K562 (cell line): Measurements from ENCODE around the gene GORASP1. TPM values are rescaled to one million over a fixed set of nuclear protein-coding genes. Genes with fewer than 3 reads are reported as not detected.

Experiments
- KDM5B ChIP-seq: fragments of 200-600 bp; sonication (generic); IDR thresholded peaks from 2 replicates; pipeline ENCODE4 v1.6.1; 2012; ENCODE audit warnings: low read depth, mild to moderate bottlenecking, moderate library complexity, low read length, control low read depth, inconsistent platforms; ENCODE audit not compliant: insufficient replicate concordance
- L3MBTL2 ChIP-seq: fragments of 450-650 bp; IDR thresholded peaks from 2 replicates; pipeline ENCODE4 v1.6.1; 2016; ENCODE audit warnings: mild to moderate bottlenecking, moderate library complexity
- ZEB2 ChIP-seq: fragments of 450-650 bp; IDR thresholded peaks from 2 replicates; pipeline ENCODE4 v1.6.1; 2016
- ZNF589 ChIP-seq: fragments of 200-800 bp; sonication (Bioruptor generic); IDR thresholded peaks from 2 replicates; pipeline ENCODE4 v1.6.1; 2016; ENCODE audit warnings: low read depth, missing genetic modification characterization, missing compliant biosample characterization
- ZNF79 ChIP-seq: fragments of 250-450 bp; sonication (Bioruptor Pico); IDR thresholded peaks from 2 replicates; pipeline ENCODE4 v1.4.0; 2020; ENCODE audit warnings: low read depth, mild to moderate bottlenecking, moderate library complexity
- polyA plus RNA-seq, 8 experiments: library from polyadenylated mRNA; depleted of rRNA in 4 of 8; stranded (reverse) in 5 of 8; unstranded in 3 of 8; fragments of >200 nt; fragmentation: Nextera tagmentation in 2 of 8; fragmentation: Illumina TruSeq in 1 of 8; extraction: Ambion mirVana in 2 of 8; extraction: Trizol in 1 of 8; gene quantifications; 2 replicates each; pipeline versions ENCODE4 v1.2.1 to v1.2.3, GENCODE V29; 2011 to 2014; ENCODE audit warnings: inconsistent platforms in 1 of 8, missing spikeins in 1 of 8
- total RNA-seq, 7 experiments: library from RNA; depleted of rRNA in 6 of 7; stranded (reverse); fragments of >200 nt in 6 of 7; fragmentation: Illumina TruSeq in 2 of 7; extraction: Trizol in 2 of 7; gene quantifications; 2 replicates each; pipeline versions ENCODE4 v1.2.1 to v1.2.3, GENCODE V29; 2011 to 2021; ENCODE audit warnings: low replicate concordance in 1 of 7
- TF ChIP-seq, protein P1 (sequence below): sonication (generic); formaldehyde crosslinking; IDR thresholded peaks from 2 replicates; pipeline ENCODE4 v1.8.0; 2023; ENCODE audit warnings: mild to moderate bottlenecking, missing genetic modification reagents
- TF ChIP-seq, protein P2 (sequence below): fragments of 250-450 bp; sonication (Bioruptor Pico); IDR thresholded peaks from 2 replicates; pipeline ENCODE4 v1.4.0; 2020
- TF ChIP-seq, protein P3 (sequence below): sonication (generic); formaldehyde crosslinking; IDR thresholded peaks from 2 replicates; pipeline ENCODE4 v1.8.0; 2022; ENCODE audit warnings: mild to moderate bottlenecking, missing genetic modification reagents, borderline replicate concordance

GORASP1 gene
- total and polyA plus RNA-seq, 9 of the 15 experiments (the other 6 are each of a cell fraction or from before 2014, with no cell fraction given), result 8.4 to 87.9 (median 67.6) TPM

GRCh38 chr3:39125841-39126500, 18.5 kb upstream of the GORASP1 start (continued):
- TF ChIP-seq, protein P1, sequence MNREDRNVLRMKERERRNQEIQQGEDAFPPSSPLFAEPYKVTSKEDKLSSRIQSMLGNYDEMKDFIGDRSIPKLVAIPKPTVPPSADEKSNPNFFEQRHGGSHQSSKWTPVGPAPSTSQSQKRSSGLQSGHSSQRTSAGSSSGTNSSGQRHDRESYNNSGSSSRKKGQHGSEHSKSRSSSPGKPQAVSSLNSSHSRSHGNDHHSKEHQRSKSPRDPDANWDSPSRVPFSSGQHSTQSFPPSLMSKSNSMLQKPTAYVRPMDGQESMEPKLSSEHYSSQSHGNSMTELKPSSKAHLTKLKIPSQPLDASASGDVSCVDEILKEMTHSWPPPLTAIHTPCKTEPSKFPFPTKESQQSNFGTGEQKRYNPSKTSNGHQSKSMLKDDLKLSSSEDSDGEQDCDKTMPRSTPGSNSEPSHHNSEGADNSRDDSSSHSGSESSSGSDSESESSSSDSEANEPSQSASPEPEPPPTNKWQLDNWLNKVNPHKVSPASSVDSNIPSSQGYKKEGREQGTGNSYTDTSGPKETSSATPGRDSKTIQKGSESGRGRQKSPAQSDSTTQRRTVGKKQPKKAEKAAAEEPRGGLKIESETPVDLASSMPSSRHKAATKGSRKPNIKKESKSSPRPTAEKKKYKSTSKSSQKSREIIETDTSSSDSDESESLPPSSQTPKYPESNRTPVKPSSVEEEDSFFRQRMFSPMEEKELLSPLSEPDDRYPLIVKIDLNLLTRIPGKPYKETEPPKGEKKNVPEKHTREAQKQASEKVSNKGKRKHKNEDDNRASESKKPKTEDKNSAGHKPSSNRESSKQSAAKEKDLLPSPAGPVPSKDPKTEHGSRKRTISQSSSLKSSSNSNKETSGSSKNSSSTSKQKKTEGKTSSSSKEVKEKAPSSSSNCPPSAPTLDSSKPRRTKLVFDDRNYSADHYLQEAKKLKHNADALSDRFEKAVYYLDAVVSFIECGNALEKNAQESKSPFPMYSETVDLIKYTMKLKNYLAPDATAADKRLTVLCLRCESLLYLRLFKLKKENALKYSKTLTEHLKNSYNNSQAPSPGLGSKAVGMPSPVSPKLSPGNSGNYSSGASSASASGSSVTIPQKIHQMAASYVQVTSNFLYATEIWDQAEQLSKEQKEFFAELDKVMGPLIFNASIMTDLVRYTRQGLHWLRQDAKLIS, result no peak
- no peak for TF ChIP-seq L3MBTL2
- TF ChIP-seq KDM5B, result no peak
- TF ChIP-seq, protein P2, sequence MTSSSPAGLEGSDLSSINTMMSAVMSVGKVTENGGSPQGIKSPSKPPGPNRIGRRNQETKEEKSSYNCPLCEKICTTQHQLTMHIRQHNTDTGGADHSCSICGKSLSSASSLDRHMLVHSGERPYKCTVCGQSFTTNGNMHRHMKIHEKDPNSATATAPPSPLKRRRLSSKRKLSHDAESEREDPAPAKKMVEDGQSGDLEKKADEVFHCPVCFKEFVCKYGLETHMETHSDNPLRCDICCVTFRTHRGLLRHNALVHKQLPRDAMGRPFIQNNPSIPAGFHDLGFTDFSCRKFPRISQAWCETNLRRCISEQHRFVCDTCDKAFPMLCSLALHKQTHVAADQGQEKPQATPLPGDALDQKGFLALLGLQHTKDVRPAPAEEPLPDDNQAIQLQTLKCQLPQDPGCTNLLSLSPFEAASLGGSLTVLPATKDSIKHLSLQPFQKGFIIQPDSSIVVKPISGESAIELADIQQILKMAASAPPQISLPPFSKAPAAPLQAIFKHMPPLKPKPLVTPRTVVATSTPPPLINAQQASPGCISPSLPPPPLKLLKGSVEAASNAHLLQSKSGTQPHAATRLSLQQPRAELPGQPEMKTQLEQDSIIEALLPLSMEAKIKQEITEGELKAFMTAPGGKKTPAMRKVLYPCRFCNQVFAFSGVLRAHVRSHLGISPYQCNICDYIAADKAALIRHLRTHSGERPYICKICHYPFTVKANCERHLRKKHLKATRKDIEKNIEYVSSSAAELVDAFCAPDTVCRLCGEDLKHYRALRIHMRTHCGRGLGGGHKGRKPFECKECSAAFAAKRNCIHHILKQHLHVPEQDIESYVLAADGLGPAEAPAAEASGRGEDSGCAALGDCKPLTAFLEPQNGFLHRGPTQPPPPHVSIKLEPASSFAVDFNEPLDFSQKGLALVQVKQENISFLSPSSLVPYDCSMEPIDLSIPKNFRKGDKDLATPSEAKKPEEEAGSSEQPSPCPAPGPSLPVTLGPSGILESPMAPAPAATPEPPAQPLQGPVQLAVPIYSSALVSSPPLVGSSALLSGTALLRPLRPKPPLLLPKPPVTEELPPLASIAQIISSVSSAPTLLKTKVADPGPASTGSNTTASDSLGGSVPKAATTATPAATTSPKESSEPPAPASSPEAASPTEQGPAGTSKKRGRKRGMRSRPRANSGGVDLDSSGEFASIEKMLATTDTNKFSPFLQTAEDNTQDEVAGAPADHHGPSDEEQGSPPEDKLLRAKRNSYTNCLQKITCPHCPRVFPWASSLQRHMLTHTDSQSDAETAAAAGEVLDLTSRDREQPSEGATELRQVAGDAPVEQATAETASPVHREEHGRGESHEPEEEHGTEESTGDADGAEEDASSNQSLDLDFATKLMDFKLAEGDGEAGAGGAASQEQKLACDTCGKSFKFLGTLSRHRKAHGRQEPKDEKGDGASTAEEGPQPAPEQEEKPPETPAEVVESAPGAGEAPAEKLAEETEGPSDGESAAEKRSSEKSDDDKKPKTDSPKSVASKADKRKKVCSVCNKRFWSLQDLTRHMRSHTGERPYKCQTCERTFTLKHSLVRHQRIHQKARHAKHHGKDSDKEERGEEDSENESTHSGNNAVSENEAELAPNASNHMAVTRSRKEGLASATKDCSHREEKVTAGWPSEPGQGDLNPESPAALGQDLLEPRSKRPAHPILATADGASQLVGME, result no peak
- TF ChIP-seq ZNF589 (CRISPR knock-in tag), result no peak
- no peak for TF ChIP-seq ZNF79 (CRISPR knock-in tag)
- TF ChIP-seq, protein P3, sequence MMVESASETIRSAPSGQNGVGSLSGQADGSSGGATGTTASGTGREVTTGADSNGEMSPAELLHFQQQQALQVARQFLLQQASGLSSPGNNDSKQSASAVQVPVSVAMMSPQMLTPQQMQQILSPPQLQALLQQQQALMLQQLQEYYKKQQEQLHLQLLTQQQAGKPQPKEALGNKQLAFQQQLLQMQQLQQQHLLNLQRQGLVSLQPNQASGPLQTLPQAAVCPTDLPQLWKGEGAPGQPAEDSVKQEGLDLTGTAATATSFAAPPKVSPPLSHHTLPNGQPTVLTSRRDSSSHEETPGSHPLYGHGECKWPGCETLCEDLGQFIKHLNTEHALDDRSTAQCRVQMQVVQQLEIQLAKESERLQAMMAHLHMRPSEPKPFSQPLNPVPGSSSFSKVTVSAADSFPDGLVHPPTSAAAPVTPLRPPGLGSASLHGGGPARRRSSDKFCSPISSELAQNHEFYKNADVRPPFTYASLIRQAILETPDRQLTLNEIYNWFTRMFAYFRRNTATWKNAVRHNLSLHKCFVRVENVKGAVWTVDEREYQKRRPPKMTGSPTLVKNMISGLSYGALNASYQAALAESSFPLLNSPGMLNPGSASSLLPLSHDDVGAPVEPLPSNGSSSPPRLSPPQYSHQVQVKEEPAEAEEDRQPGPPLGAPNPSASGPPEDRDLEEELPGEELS, result no peak
- no peak for TF ChIP-seq ZEB2
